DOHH2 (cell line): ENCODE data around the gene RIT2.

Source experiments
- H3F3A ChIP-seq: fragments of 200-600 bp; sonication (generic), shearing (Covaris generic); 2 replicates; pipeline ENCODE4 v1.6.0; 2016; ENCODE audit warnings: antibody characterized with exemption, mild to moderate bottlenecking; ENCODE audit not compliant: control insufficient read depth, insufficient read depth
- H3K27ac ChIP-seq: fragments of 200-600 bp; sonication (generic); 2 replicates; pipeline ENCODE4 v1.5.1; 2014; ENCODE audit warnings: low read depth, mild to moderate bottlenecking, low read length, moderate library complexity
- H3K27me3 ChIP-seq: fragments of 200-600 bp; sonication (generic); 2 replicates; pipeline ENCODE4 v1.6.1; 2014; ENCODE audit warnings: mild to moderate bottlenecking, low read length, mixed read lengths; ENCODE audit not compliant: control insufficient read depth
- H3K36me3 ChIP-seq: fragments of 200-600 bp; sonication (generic); 2 replicates; pipeline ENCODE4 v1.6.1; 2014; ENCODE audit warnings: mild to moderate bottlenecking, low read length, moderate library complexity, mixed read lengths; ENCODE audit not compliant: control insufficient read depth
- H3K4me1 ChIP-seq: fragments of 200-600 bp; sonication (generic); 2 replicates; pipeline ENCODE4 v1.6.1; 2014; ENCODE audit warnings: mild to moderate bottlenecking, low read length, mixed read lengths; ENCODE audit not compliant: control insufficient read depth
- H3K4me2 ChIP-seq: fragments of 200-600 bp; sonication (generic); 2 replicates; pipeline ENCODE4 v1.6.0; 2014; ENCODE audit warnings: mild to moderate bottlenecking, low read length, moderate library complexity
- H3K4me3 ChIP-seq: fragments of 200-600 bp; sonication (generic); 2 replicates; pipeline ENCODE4 v1.5.1; 2014; ENCODE audit warnings: mild to moderate bottlenecking, low read length, mixed read lengths
- H3K79me2 ChIP-seq: fragments of 200-600 bp; sonication (generic); 2 replicates; pipeline ENCODE4 v1.6.1; 2014; ENCODE audit warnings: mild to moderate bottlenecking, low read length, mixed read lengths; ENCODE audit not compliant: control insufficient read depth
- H3K9me2 ChIP-seq: fragments of 200-600 bp; sonication (generic); replicated peaks from 2 replicates; pipeline ENCODE4 v1.6.1; 2014; ENCODE audit warnings: mild to moderate bottlenecking, low read length, mixed read lengths; ENCODE audit not compliant: control insufficient read depth
- H3K9me3 ChIP-seq: fragments of 200-600 bp; sonication (generic); 2 replicates; pipeline ENCODE4 v1.6.1; 2014; ENCODE audit warnings: antibody characterized with exemption, low read length, mixed read lengths; ENCODE audit not compliant: control insufficient read depth, insufficient read depth
- H4K20me1 ChIP-seq: fragments of 200-600 bp; sonication (generic); 2 replicates; pipeline ENCODE4 v1.6.0; 2014; ENCODE audit warnings: low read depth, mild to moderate bottlenecking, antibody characterized with exemption, low read length, moderate library complexity; ENCODE audit not compliant: control insufficient read depth, insufficient read depth
- CTCF ChIP-seq: fragments of 200-600 bp; sonication (generic); IDR thresholded peaks from one replicate; pipeline ENCODE4 v1.5.1; 2014; ENCODE audit warnings: antibody characterized with exemption, mild to moderate bottlenecking, low read depth, low read length; ENCODE audit not compliant: poor library complexity, severe bottlenecking
- EZH2phosphoT487 ChIP-seq: fragments of 200-600 bp; sonication (generic); IDR thresholded peaks from 2 replicates; pipeline ENCODE4 v1.6.1; 2017; ENCODE audit warnings: borderline replicate concordance, mild to moderate bottlenecking, antibody characterized with exemption, low read length, moderate library complexity, mixed read lengths

RIT2 gene

DNA sequence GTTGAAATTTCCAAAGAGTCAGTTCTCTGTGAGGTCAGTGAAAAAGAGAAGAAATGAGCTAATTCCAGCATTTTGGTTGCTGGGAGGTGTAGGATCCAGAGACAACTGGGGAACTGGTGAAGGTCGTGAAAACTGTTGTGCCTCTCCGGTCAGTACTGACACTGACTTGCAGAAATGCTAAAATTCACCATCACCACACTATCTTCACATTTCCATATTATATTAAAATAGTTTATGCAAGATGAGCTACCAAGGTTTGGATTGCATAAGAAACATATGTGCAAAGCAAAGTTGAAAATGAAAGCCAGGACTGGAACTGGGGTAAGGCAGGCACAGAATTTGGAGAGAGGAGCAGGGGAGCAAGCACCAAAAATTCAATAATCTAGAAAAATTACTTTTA lies 21.8 kb downstream of the RIT2 start:
- H4K20me1 ChIP-seq = no peaks in the 10 kb centered on the region
- TF ChIP-seq CTCF (no peak), EZH2phosphoT487 (no peak)
- H3F3A ChIP-seq = no peaks in the 10 kb centered on the region
- no peak overlapping the region for H3K4me3 ChIP-seq
- no peaks in the 10 kb centered on the region for H3K9me3 ChIP-seq
- no peak overlapping the region for H3K27ac ChIP-seq
- no peaks in the 10 kb centered on the region for H3K4me1 ChIP-seq
- H3K9me2 ChIP-seq = no peaks in the 10 kb centered on the region
- H3K27me3 ChIP-seq = no peaks in the 10 kb centered on the region
- no peaks in the 10 kb centered on the region for H3K36me3 ChIP-seq
- no peak overlapping the region for H3K4me2 ChIP-seq
- H3K79me2 ChIP-seq = no peaks in the 10 kb centered on the region

DNA sequence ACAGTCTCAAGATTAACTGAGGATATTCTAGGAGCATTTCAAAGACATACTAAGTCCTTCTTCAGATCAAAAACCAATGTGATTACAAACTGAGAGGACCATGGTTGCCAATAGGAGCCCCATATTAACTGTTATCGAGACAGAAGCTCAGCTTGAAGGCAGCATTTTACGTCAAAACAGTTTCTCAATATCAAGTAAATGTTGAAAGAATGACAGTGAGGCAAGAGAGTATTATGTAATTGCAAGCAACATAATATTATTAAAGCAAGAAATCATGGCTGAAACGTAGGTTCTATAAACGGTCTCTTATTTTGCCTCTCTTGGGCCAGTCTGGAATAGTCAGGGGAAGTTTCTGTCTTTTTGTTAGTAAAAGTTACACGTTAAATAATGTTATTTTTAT lies 22.9 kb downstream of the RIT2 start:
- H3K4me2 ChIP-seq = no peak overlapping the region
- H3K4me1 ChIP-seq = no peaks in the 10 kb centered on the region
- H3K4me3 ChIP-seq = no peak overlapping the region
- TF ChIP-seq EZH2phosphoT487 (no peak), CTCF (no peak)
- no peaks in the 10 kb centered on the region for H3K9me3 ChIP-seq
- H3K9me2 ChIP-seq = no peaks in the 10 kb centered on the region
- no peak overlapping the region for H3K27ac ChIP-seq
- H3K27me3 ChIP-seq = no peaks in the 10 kb centered on the region
- no peaks in the 10 kb centered on the region for H4K20me1 ChIP-seq
- H3F3A ChIP-seq = no peaks in the 10 kb centered on the region
- H3K36me3 ChIP-seq = no peaks in the 10 kb centered on the region
- H3K79me2 ChIP-seq = no peaks in the 10 kb centered on the region

- H3K27ac ChIP-seq = no peak overlapping the region
Observed at GRCh38 chr18:43081396-43081795, 34.1 kb downstream of the RIT2 start.

More at GRCh38 chr18:43081396-43081795, 34.1 kb downstream of the RIT2 start:
- H3K4me2 ChIP-seq = no peak overlapping the region
- H3K9me3 ChIP-seq = no peaks in the 10 kb centered on the region
- no peaks in the 10 kb centered on the region for H3K4me1 ChIP-seq
- no peak for TF ChIP-seq EZH2phosphoT487
- TF ChIP-seq CTCF = no peak
- H4K20me1 ChIP-seq = no peaks in the 10 kb centered on the region
- no peaks in the 10 kb centered on the region for H3K27me3 ChIP-seq
- H3K4me3 ChIP-seq = no peak overlapping the region
- no peaks in the 10 kb centered on the region for H3K36me3 ChIP-seq
- no peaks in the 10 kb centered on the region for H3K9me2 ChIP-seq
- H3F3A ChIP-seq = no peaks in the 10 kb centered on the region
- H3K79me2 ChIP-seq = no peaks in the 10 kb centered on the region
